H4 (cell line): ENCODE data around the gene ZNF318. TPM values are rescaled to one million over a fixed set of nuclear protein-coding genes. Genes with fewer than 3 reads are reported as not detected.
"Not testable (repeated sequence)": the region's sequence is repeated elsewhere in the genome, so short reads cannot be mapped to it uniquely, and the experiment has no call there.

ENCODE experiments used
- DNase-seq: peaks from one replicate; pipeline ENCODE4 v3.0.0-alpha.2; 2015; ENCODE audit warnings: low spot score
- total RNA-seq: library from RNA; depleted of rRNA; stranded (reverse); fragments of >200 nt; shearing (Covaris generic); gene quantifications from 2 replicates; pipeline ENCODE4 v1.2.3, GENCODE V29; 2014; rRNA removed

Gene ZNF318
- 4.7 and 7.5 TPM in 2 replicates for total RNA-seq

- DNase-seq = peak; percentile 95
Measured at GRCh38 chr6:43369174-43370002, at the start of gene ZNF318. TSS of gene ZNF318 (minus strand) at chr6:43369647. CDS start at chr6:43369365, 282 bp downstream.

- no peak for DNase-seq
Measured at GRCh38 chr6:43416935-43417334, 47.5 kb upstream of the ZNF318 start.

- not testable (repeated sequence) for DNase-seq
Measured at GRCh38 chr6:43415275-43415674, 45.8 kb upstream of the ZNF318 start.

GRCh38 chr6:43413002-43413401, 43.6 kb upstream of the ZNF318 start:
- no peak for DNase-seq

GRCh38 chr6:43412541-43412940, 43.1 kb upstream of the ZNF318 start:
- no peak for DNase-seq

GRCh38 chr6:43410776-43411175, 41.3 kb upstream of the ZNF318 start:
- DNase-seq = not testable (repeated sequence)

GRCh38 chr6:43408259-43408658, 38.8 kb upstream of the ZNF318 start:
- DNase-seq = no peak

- no peak for DNase-seq
Measured at GRCh38 chr6:43407296-43407695, 37.8 kb upstream of the ZNF318 start.

GRCh38 chr6:43405354-43405753, 35.9 kb upstream of the ZNF318 start:
- no peak for DNase-seq

GRCh38 chr6:43402820-43403219, 33.4 kb upstream of the ZNF318 start:
- peak; percentile 17 for DNase-seq

GRCh38 chr6:43401730-43402129, 32.3 kb upstream of the ZNF318 start:
- DNase-seq = no peak

- DNase-seq = no peak
Measured at GRCh38 chr6:43399932-43400487, 30.6 kb upstream of the ZNF318 start.

- DNase-seq = no peak
Measured at GRCh38 chr6:43396408-43397149, 27.1 kb upstream of the ZNF318 start.

GRCh38 chr6:43395776-43396175, 26.3 kb upstream of the ZNF318 start:
- DNase-seq = no peak

- DNase-seq = no peak
Measured at GRCh38 chr6:43394982-43395381, 25.5 kb upstream of the ZNF318 start.

- DNase-seq = no peak
Measured at GRCh38 chr6:43393602-43394001, 24.2 kb upstream of the ZNF318 start.

GRCh38 chr6:43393133-43393532, 23.7 kb upstream of the ZNF318 start:
- not testable (repeated sequence) for DNase-seq

- DNase-seq = no peak
Measured at GRCh38 chr6:43391440-43392031, 22.1 kb upstream of the ZNF318 start.

GRCh38 chr6:43390753-43391439, 21.4 kb upstream of the ZNF318 start:
- DNase-seq = not testable (repeated sequence)

GRCh38 chr6:43389730-43390295, 20.4 kb upstream of the ZNF318 start:
- no peak for DNase-seq

- peak; percentile 32 for DNase-seq
Measured at GRCh38 chr6:43386492-43386891, 17.0 kb upstream of the ZNF318 start.
